GM12874 (cell line): ENCODE results near the gene PHF10.

Source experiments
- CTCF ChIP-seq: IDR thresholded peaks from 2 replicates; pipeline ENCODE4 v1.5.1; 2011; ENCODE audit warnings: low read depth, mild to moderate bottlenecking, control low read depth, low read length, moderate library complexity; ENCODE audit not compliant: insufficient read depth

PHF10 gene

GRCh38 chr6:169720207-169720855, 4.0 kb downstream of the PHF10 start:
- no peak for TF ChIP-seq CTCF

DNA sequence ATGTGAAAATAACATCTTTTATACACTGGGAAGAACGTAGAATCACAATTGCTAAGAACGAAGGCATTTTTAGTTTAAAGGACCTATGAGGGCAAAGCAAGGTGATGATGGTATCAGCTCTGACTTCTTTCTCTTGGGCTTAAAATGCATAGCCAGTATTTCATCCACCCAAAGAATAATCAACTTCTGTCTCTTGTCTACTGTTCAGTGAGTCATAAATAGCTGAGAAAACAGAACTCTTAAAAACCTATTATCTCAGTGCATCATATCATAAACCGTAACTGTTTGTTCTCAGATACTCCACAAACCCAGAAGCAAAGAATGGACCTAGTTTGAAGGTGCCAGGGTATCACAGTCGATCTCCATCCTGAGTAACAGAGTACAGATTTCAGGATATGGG, 5.2 kb downstream of the PHF10 start:
- TF ChIP-seq CTCF = no peak

GRCh38 chr6:169714595-169714994, 9.7 kb downstream of the PHF10 start:
- TF ChIP-seq CTCF = no peak

GRCh38 chr6:169714178-169714577, 10.1 kb downstream of the PHF10 start:
- TF ChIP-seq CTCF = no peak

DNA sequence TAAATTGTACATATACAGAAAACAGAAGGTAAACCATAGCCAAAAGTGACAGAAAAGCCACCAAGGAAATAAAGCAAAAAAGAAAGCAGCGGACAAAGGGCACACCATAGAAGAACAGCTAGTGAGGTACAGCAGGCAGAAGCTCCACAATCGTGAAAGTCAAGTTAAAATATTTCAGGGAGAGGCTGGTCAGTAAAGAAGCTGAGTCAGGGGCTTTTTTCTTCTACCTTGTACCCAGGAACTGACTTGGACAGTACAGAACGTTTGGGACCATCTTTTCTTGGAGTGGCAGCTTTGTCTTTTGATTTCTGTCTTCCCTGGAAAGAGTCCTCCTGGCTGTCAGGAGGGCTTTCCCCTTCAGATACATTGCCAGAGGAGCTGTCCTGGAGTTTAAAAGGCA, 14.3 kb downstream of the PHF10 start:
- no peak for TF ChIP-seq CTCF

DNA sequence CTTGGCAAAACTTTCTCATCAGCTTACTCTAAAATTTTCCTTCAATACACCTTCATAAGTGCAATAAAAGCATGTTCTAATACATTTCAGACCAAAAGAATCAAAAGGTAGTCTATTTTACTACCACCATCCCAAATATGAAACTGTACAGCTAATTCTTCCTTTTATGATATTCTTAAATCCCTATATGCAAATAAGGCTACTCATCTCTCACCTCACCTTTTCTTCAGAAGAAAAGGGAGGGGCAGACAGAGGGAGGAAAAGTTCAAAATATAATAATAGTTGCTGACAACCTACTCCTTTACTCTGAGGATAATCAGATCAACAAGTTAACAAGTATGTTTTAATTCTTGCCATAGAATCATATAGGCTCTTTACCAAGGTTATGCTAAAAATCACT, 15.0 kb downstream of the PHF10 start:
- no peak for TF ChIP-seq CTCF

DNA sequence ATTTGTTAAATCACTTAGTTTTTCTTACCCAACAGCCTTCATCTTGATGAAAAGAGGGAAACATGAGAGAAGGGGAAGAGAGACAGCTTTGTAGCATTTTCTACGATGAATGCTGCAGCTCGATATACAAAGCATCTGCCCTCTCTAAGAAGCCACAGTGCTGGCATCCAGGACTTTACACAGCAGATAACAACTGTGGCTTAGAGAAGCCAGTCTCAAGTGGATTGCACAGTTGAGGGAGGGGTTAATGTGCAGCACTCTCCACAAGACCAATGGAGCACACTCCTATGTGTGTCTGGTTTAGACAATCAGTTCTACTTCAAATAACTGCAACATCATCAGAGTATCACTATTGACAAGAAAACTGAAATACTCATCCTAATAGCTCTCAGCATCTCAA, 16.5 kb downstream of the PHF10 start:
- TF ChIP-seq CTCF = no peak
